ENCODE data around the gene UPF1.

UPF1 gene

DNA sequence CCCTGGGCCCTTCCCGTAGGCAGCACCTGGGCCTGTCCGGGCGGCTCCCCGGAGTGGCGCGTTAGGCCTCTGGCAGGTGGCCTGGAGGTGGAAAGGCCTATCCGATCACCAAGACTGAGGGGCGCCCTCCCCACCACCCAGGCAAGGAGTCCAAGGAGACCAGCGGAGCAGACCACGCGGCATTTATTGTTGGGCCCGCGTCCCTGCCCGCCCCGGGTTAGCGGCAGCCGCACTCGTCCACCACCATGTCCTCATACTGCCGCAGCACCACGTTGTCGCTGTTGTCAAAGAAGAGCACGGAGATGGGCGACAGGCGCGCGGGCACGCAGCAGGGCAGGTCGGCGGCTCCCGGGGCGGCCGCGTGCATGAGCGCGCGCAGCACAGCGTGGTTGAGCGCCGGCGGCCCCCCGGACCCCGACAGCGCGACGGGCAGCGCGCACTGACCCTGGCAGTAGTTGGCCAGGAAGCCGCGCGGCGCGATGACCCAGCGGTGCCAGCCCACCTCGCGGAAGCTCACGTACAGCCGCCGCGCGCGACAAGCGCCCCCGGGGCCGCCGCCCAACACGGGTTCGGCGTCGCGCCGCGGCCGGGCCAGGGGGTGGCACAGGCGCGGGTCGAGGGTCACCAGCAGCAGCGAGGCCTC is 36.7 kb downstream of the UPF1 start:
- no peaks in the 10 kb centered on the region for H3K79me2 ChIP-seq (ENCODE audit: insufficient read depth, low read length)
- no peak overlapping the region for H3K4me2 ChIP-seq (ENCODE audit: low read depth, low read length, poor library complexity, severe bottlenecking)
- H3K9me2 ChIP-seq (replicated peaks; ENCODE audit: insufficient read depth, low read length), result no peaks in the 10 kb centered on the region
- no peaks in the 10 kb centered on the region for H3K27me3 ChIP-seq (ENCODE audit: low read length)
- H3F3A ChIP-seq (ENCODE audit: insufficient read depth), result no peaks in the 10 kb centered on the region
- no peak overlapping the region for H3K4me3 ChIP-seq (ENCODE audit: insufficient read depth, low read length, poor library complexity, severe bottlenecking)
- TF ChIP-seq, protein P1, sequence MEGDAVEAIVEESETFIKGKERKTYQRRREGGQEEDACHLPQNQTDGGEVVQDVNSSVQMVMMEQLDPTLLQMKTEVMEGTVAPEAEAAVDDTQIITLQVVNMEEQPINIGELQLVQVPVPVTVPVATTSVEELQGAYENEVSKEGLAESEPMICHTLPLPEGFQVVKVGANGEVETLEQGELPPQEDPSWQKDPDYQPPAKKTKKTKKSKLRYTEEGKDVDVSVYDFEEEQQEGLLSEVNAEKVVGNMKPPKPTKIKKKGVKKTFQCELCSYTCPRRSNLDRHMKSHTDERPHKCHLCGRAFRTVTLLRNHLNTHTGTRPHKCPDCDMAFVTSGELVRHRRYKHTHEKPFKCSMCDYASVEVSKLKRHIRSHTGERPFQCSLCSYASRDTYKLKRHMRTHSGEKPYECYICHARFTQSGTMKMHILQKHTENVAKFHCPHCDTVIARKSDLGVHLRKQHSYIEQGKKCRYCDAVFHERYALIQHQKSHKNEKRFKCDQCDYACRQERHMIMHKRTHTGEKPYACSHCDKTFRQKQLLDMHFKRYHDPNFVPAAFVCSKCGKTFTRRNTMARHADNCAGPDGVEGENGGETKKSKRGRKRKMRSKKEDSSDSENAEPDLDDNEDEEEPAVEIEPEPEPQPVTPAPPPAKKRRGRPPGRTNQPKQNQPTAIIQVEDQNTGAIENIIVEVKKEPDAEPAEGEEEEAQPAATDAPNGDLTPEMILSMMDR (IDR thresholded peaks at IDR 0.05; ENCODE audit: insufficient read depth, low read length, poor library complexity, severe bottlenecking), result no peak
- no peak for TF ChIP-seq EZH2phosphoT487 (conservative IDR thresholded peaks at IDR 0.05; ENCODE audit: low read length)
- no peaks in the 10 kb centered on the region for H4K20me1 ChIP-seq (ENCODE audit: low read depth, low read length)
- no peak overlapping the region for H3K27ac ChIP-seq (ENCODE audit: low read depth, low read length)
- H2AFZ ChIP-seq (ENCODE audit: low read depth, low read length, severe bottlenecking), result no peak overlapping the region
- H3K36me3 ChIP-seq (ENCODE audit: low read length), result peaks cover 4% of the 10 kb centered on the region; the same call in 1 of the 2 replicates
- H3K9me3 ChIP-seq (ENCODE audit: insufficient read depth, low read length), result no peaks in the 10 kb centered on the region
- no peak overlapping the region for H3K9ac ChIP-seq (ENCODE audit: low read length)

- Histone ChIP-seq H3K9me3 (ENCODE audit: insufficient read depth, low read length) (no peaks in the 10 kb centered on the region), H3F3A (ENCODE audit: insufficient read depth) (no peaks in the 10 kb centered on the region), H3K36me3 (ENCODE audit: low read length) (peaks cover 4% of the 10 kb centered on the region; the same call in 1 of the 2 replicates), H3K4me2 (ENCODE audit: low read depth, low read length, poor library complexity, severe bottlenecking) (no peak overlapping the region), H3K79me2 (ENCODE audit: insufficient read depth, low read length) (no peaks in the 10 kb centered on the region), H3K9ac (ENCODE audit: low read length) (no peak overlapping the region), H3K9me2 (replicated peaks; ENCODE audit: insufficient read depth, low read length) (no peaks in the 10 kb centered on the region), H3K27me3 (ENCODE audit: low read length) (no peaks in the 10 kb centered on the region), H4K20me1 (ENCODE audit: low read depth, low read length) (no peaks in the 10 kb centered on the region), H3K27ac (ENCODE audit: low read depth, low read length) (no peak overlapping the region), H2AFZ (ENCODE audit: low read depth, low read length, severe bottlenecking) (no peak overlapping the region), H3K4me3 (ENCODE audit: insufficient read depth, low read length, poor library complexity, severe bottlenecking) (no peak overlapping the region)
- TF ChIP-seq, protein P1 (IDR thresholded peaks at IDR 0.05; ENCODE audit: insufficient read depth, low read length, poor library complexity, severe bottlenecking), result no peak
- no peak for TF ChIP-seq EZH2phosphoT487 (conservative IDR thresholded peaks at IDR 0.05; ENCODE audit: low read length)
These were observed 37.4 kb downstream of the UPF1 start for GRCh38 chr19:18869023-18869618.

DNA sequence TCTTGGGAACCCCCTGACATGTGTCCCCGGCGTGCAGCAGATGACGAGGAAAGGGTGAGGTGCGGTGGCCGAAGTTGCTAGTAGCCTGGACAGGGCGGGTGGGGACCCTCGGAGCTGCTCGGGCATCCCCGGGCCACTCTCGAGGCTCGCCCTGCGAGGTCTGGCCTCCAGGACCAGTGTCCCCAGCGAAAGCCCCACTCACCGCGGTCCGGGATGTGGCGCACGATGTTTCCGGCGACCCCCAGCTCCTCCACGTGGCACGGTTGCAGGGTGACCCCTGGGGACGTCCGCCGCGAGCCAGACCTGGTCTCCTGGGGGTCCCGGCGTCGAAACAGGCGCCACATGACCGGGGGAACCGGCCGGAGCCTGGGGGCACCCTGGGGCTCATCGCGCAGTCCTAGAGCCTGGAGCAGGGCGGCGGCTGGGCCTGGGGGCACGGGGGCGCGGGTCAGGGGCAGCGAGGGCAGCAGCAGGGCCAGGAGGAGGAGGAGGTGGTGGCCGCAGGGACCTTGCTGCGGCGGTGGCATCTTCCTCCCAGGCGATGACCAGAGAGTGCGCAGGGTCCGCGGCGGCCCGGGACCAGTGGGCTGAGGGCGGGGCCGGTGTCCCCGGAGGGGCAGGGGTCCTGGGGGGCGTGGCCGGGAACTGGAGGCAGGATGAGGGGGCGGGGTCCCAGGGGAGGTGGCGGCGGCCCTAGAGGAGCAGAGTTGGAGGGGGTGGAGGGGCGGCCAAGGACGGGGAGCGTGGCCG is 38.2 kb downstream of the UPF1 start:
- Histone ChIP-seq H3K4me2 (ENCODE audit: low read depth, low read length, poor library complexity, severe bottlenecking) (no peak overlapping the region), H4K20me1 (ENCODE audit: low read depth, low read length) (no peaks in the 10 kb centered on the region), H3K9me2 (replicated peaks; ENCODE audit: insufficient read depth, low read length) (no peaks in the 10 kb centered on the region)

More for the DNA sequence above, 38.2 kb downstream of the UPF1 start:
- Histone ChIP-seq H3K9me3 (ENCODE audit: insufficient read depth, low read length) (no peaks in the 10 kb centered on the region), H3K9ac (ENCODE audit: low read length) (no peak overlapping the region), H3K36me3 (ENCODE audit: low read length) (peaks cover 4% of the 10 kb centered on the region; the same call in 1 of the 2 replicates), H3K27ac (ENCODE audit: low read depth, low read length) (no peak overlapping the region), H3K79me2 (ENCODE audit: insufficient read depth, low read length) (no peaks in the 10 kb centered on the region), H3K4me3 (ENCODE audit: insufficient read depth, low read length, poor library complexity, severe bottlenecking) (no peak overlapping the region), H2AFZ (ENCODE audit: low read depth, low read length, severe bottlenecking) (no peak overlapping the region), H3F3A (ENCODE audit: insufficient read depth) (no peaks in the 10 kb centered on the region), H3K27me3 (ENCODE audit: low read length) (no peaks in the 10 kb centered on the region)
- TF ChIP-seq, protein P1 (IDR thresholded peaks at IDR 0.05; ENCODE audit: insufficient read depth, low read length, poor library complexity, severe bottlenecking), result no peak
- no peak for TF ChIP-seq EZH2phosphoT487 (conservative IDR thresholded peaks at IDR 0.05; ENCODE audit: low read length)
